ENCODE results near the gene CFAP97.
"Not testable (repeated sequence)": the region's sequence is repeated elsewhere in the genome, so short reads cannot be mapped to it uniquely, and the experiment has no call there.

CFAP97 gene

DNA sequence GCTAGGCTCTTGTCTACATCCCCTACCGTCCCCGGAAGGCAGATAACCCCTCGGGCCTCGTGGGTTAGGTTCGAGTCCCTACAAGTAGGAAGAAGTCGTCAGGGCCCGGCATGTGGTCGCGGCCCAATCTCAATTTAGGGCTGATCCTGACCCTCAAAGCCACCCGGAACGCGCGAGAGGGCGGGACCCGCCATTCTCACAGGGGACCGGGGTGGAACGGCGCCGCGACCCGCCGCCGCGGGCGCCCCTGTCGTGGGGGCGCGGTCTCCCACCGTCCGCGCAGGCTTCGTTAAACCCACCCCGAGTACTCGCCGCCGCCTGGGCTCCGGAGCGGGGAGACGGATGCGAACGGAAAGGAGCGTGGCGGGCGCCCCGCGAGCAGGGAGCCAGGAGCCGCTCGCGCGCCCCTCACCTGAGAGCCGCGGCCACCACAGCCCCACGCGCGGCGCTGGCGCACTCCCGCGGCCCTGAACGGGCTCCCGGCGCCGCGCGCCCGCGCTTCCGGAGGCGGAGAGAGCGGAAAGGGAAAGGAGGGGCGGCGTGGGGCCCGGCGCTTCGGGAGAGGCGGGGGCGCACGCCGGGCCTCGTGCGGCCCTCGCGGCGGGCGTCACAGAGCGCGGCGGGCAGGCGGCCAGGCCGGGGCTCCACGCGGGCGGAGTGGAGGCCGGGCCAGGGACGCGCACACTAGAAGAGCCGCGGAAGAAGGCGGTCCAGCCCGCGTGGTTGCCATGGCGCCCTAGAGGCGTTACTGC lies at the start of gene CFAP97:
Gene CFAP97, minus strand, starts transcription at position 515 of the 752 bp plus-strand sequence. CDS start 12,804 bp downstream, outside the sequence.
- Histone ChIP-seq H3K27me3 (ENCODE audit: insufficient read depth, low read length) (no peaks in the 10 kb centered on the region), H3K4me1 (ENCODE audit: control insufficient read depth, insufficient read depth, low read length, unreplicated experiment) (peaks cover 17% of the 10 kb centered on the region), H2AFZ (ENCODE audit: low read length, unreplicated experiment) (peak within 1 kb of the TSS; percentile 97), H3K79me2 (ENCODE audit: control insufficient read depth, insufficient read depth, low read length, unreplicated experiment) (peaks cover 25% of the 10 kb centered on the region), H3K4me3 (ENCODE audit: low read depth, low read length) (peak within 1 kb of the TSS; percentile 98), H3K36me3 (ENCODE audit: insufficient read depth, low read length) (no peaks in the 10 kb centered on the region), H3K27ac (ENCODE audit: low read depth, low read length) (peak within 1 kb of the TSS; percentile 80)

DNA sequence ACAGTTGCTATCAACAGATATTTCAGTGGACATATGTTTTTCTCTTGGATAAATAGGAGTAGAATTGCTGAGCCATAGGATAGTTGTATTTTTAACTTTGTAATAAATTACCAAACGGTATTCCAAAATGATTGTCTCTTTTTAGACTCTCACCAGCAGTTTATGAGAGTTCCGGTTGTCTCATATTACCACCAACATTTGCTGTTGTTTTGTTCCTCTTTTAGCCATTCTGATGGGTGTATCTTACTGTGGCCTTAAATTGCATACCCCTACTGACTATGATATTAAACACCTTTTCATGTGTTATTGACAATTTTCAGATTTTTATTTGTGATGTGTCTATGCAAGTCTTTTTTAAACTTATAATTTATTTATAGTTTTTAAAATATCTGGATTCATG lies 45.3 kb upstream of the CFAP97 start:
- Histone ChIP-seq H3K79me2 (ENCODE audit: control insufficient read depth, insufficient read depth, low read length, unreplicated experiment) (peaks cover 13% of the 10 kb centered on the region), H3K36me3 (ENCODE audit: insufficient read depth, low read length) (peaks cover 3% of the 10 kb centered on the region), H3K4me3 (ENCODE audit: low read depth, low read length) (no peak overlapping the region), H3K27ac (ENCODE audit: low read depth, low read length) (no peak overlapping the region), H2AFZ (ENCODE audit: low read length, unreplicated experiment) (no peak overlapping the region), H3K27me3 (ENCODE audit: insufficient read depth, low read length) (no peaks in the 10 kb centered on the region), H3K4me1 (ENCODE audit: control insufficient read depth, insufficient read depth, low read length, unreplicated experiment) (peaks cover 21% of the 10 kb centered on the region)

DNA sequence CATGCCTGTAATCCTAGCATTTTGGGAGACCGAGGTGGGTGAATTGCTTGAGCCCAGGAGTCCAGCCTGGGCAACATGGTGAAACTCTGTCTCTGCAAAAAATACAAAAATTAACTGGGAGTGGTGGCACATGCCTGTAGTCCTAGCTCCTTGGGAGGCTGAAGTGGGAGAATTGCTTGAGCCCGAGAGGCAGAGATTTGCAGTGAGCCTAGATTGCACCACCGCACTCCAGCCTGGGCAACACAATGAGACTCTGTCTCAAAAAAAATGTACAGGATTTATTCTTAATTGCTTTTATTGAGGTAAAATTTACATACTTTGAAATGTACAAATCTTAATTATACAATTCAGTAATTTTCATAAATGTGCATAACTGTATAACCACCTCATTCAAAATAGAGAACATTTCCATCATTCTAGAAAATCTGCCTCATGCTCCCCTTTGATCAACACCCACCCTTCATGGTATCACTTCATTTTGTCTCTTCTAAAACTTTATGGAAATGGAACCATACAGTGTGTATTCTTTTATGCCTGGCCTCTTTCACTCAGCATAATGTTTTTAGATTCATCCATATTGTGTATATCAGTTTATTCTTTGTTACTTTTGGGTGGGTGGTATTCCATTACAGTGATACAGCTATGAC lies 44.7 kb upstream of the CFAP97 start:
- peaks cover 18% of the 10 kb centered on the region for H3K79me2 ChIP-seq (ENCODE audit: control insufficient read depth, insufficient read depth, low read length, unreplicated experiment)

DNA sequence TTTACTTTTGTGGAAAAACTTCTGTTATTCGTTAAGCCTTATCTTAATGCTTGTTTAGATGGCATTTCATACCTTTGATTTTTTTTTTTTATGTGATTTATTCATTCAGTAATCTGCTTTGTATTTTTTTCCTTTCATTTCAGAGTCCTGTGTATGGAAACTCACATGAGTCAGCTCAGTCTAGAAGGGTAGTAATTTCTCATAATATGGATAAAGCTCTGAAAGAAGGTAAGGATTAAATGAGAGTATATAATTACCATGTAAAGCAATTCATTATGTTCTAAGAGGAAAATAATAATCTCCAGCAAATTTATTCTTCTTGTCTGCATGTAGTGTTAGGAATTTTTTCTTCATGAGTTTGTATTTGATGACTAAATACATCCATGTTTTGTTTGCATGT lies 43.4 kb upstream of the CFAP97 start:
- H3K79me2 ChIP-seq (ENCODE audit: control insufficient read depth, insufficient read depth, low read length, unreplicated experiment), result peaks cover 27% of the 10 kb centered on the region
- H3K27me3 ChIP-seq (ENCODE audit: insufficient read depth, low read length), result no peaks in the 10 kb centered on the region
- H3K36me3 ChIP-seq (ENCODE audit: insufficient read depth, low read length), result peaks cover 3% of the 10 kb centered on the region; the same call in 1 of the 2 replicates
- H2AFZ ChIP-seq (ENCODE audit: low read length, unreplicated experiment), result no peak overlapping the region
- H3K4me1 ChIP-seq (ENCODE audit: control insufficient read depth, insufficient read depth, low read length, unreplicated experiment), result peaks cover 28% of the 10 kb centered on the region
- H3K27ac ChIP-seq (ENCODE audit: low read depth, low read length), result no peak overlapping the region
- peak overlapping the region; percentile 12; the same call in 1 of the 2 replicates for H3K4me3 ChIP-seq (ENCODE audit: low read depth, low read length)

More for the DNA sequence above, 44.7 kb upstream of the CFAP97 start:
- H3K27ac ChIP-seq (ENCODE audit: low read depth, low read length), result no peak overlapping the region
- H3K4me3 ChIP-seq (ENCODE audit: low read depth, low read length), result no peak overlapping the region
- H3K36me3 ChIP-seq (ENCODE audit: insufficient read depth, low read length), result peaks cover 3% of the 10 kb centered on the region; the same call in 1 of the 2 replicates
- no peaks in the 10 kb centered on the region for H3K27me3 ChIP-seq (ENCODE audit: insufficient read depth, low read length)
- H2AFZ ChIP-seq (ENCODE audit: low read length, unreplicated experiment), result no peak overlapping the region
- peaks cover 20% of the 10 kb centered on the region for H3K4me1 ChIP-seq (ENCODE audit: control insufficient read depth, insufficient read depth, low read length, unreplicated experiment)

DNA sequence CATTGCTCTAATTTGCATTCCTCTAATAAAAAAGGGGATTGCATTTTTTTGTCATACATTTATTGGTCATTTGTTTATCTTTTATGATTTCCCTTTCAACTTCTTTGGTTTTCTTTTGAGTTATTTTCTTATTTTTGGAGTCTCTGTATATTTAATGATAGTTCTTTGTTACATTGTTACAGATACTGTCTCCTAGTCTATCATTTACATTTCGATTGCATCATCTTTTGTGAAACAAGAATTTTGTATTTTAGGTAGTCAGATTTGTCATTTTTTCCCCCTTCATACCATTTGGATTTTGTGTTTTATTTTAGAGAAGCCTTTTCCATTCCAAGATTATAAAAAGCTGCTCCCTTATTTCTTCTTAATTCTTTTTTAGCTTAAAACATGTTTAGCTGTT lies 42.7 kb upstream of the CFAP97 start:
- Histone ChIP-seq H3K27me3 (ENCODE audit: insufficient read depth, low read length) (no peaks in the 10 kb centered on the region), H3K36me3 (ENCODE audit: insufficient read depth, low read length) (peaks cover 8% of the 10 kb centered on the region; the same call in 1 of the 2 replicates), H3K27ac (ENCODE audit: low read depth, low read length) (no peak overlapping the region), H2AFZ (ENCODE audit: low read length, unreplicated experiment) (no peak overlapping the region), H3K4me3 (ENCODE audit: low read depth, low read length) (peak overlapping the region; percentile 12; the same call in 1 of the 2 replicates), H3K79me2 (ENCODE audit: control insufficient read depth, insufficient read depth, low read length, unreplicated experiment) (peaks cover 29% of the 10 kb centered on the region), H3K4me1 (ENCODE audit: control insufficient read depth, insufficient read depth, low read length, unreplicated experiment) (peaks cover 27% of the 10 kb centered on the region)

DNA sequence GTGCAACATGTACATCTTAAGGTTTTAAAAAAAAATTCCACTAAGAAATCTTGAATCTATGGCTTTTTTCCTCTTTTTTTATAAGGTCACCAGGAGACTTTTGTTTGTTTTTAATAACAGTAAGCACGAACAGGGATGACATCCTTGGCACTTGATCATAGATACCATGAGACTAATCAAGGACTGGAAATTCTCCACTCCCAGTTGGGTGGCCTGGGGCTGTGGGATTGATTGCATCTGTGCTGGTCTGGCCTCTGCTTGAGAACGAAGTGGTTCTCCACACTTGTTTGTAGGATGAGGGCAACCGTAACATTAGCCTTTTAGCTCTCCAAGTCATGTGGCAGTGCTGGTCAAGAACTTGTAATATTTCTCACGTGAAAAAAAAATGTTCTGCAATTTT lies 41.0 kb upstream of the CFAP97 start:
- peaks cover 8% of the 10 kb centered on the region; the same call in 1 of the 2 replicates for H3K36me3 ChIP-seq (ENCODE audit: insufficient read depth, low read length)
- peaks cover 24% of the 10 kb centered on the region for H3K4me1 ChIP-seq (ENCODE audit: control insufficient read depth, insufficient read depth, low read length, unreplicated experiment)
- no peaks in the 10 kb centered on the region for H3K27me3 ChIP-seq (ENCODE audit: insufficient read depth, low read length)
- H3K4me3 ChIP-seq (ENCODE audit: low read depth, low read length), result no peak overlapping the region
- no peak overlapping the region for H2AFZ ChIP-seq (ENCODE audit: low read length, unreplicated experiment)
- H3K27ac ChIP-seq (ENCODE audit: low read depth, low read length), result no peak overlapping the region
- peaks cover 29% of the 10 kb centered on the region for H3K79me2 ChIP-seq (ENCODE audit: control insufficient read depth, insufficient read depth, low read length, unreplicated experiment)

DNA sequence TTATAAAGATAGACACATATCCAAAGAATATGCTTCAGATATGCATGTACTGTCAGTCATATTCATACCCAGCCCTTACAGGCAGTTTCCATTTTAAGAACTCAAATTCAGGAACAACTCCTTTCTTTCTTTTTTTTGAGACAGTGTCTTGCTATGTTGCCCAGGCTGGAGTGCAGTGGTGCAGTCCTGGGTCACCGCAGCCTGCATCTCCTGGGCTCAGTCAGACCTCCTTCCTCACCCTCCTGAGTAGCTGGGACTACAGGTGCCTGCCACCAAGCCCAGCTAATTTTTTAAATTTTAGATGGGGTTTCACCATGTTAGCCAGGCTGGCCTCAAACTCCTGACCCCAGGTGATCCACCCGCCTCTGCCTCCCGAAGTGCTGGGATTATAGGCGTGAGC lies 40.1 kb upstream of the CFAP97 start:
- peaks cover 24% of the 10 kb centered on the region for H3K4me1 ChIP-seq (ENCODE audit: control insufficient read depth, insufficient read depth, low read length, unreplicated experiment)
- peaks cover 8% of the 10 kb centered on the region; the same call in 1 of the 2 replicates for H3K36me3 ChIP-seq (ENCODE audit: insufficient read depth, low read length)

DNA sequence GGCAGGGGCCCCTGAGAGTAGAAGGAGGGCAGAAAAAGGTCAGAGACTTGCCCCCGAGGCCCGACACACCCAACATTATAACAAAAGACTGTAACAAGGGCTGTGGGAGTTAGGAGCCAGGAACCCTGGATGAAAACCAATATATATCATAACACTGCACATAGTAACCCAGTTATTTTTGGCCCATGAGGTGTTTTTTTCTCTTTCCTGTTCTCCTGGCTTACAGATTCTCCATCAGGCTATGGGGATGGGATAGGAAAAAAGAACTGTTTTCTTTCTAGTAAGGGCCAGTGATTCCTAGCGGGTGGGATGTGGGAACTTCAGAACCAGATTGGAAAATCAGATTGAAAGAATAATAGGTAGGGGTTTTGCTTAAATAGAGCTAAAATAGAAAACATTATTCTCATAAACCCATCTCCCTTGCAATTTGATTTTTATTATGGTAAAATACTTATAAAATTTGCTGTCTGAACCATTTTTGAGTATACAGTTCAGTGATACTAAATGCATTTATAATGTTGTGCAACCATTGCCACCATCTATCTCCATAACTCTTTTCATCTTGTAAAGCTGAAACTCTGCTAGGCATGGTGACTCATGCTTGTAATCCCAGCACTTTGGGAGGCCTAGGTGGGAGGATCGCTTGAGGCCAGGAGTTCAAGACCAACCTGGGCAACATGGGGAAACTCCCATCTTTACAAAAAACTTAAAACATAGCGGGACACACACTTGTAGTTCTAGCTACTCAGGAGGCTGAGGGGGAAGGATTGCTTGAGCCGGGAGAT lies 39.1 kb upstream of the CFAP97 start:
- H3K4me1 ChIP-seq (ENCODE audit: control insufficient read depth, insufficient read depth, low read length, unreplicated experiment), result peaks cover 34% of the 10 kb centered on the region
- H3K27ac ChIP-seq (ENCODE audit: low read depth, low read length), result peak overlapping the region; percentile 17
- no peaks in the 10 kb centered on the region for H3K27me3 ChIP-seq (ENCODE audit: insufficient read depth, low read length)
- H3K4me3 ChIP-seq (ENCODE audit: low read depth, low read length), result no peak overlapping the region
- no peak overlapping the region for H2AFZ ChIP-seq (ENCODE audit: low read length, unreplicated experiment)
- peaks cover 29% of the 10 kb centered on the region for H3K79me2 ChIP-seq (ENCODE audit: control insufficient read depth, insufficient read depth, low read length, unreplicated experiment)
- 0 out of 2 replicates have a peak, but pooled peaks cover 5% of the 10 kb centered on the region for H3K36me3 ChIP-seq (ENCODE audit: insufficient read depth, low read length)

More for the DNA sequence above, 40.1 kb upstream of the CFAP97 start:
- Histone ChIP-seq H2AFZ (ENCODE audit: low read length, unreplicated experiment) (no peak overlapping the region), H3K27me3 (ENCODE audit: insufficient read depth, low read length) (no peaks in the 10 kb centered on the region), H3K27ac (ENCODE audit: low read depth, low read length) (no peak overlapping the region), H3K4me3 (ENCODE audit: low read depth, low read length) (no peak overlapping the region), H3K79me2 (ENCODE audit: control insufficient read depth, insufficient read depth, low read length, unreplicated experiment) (peaks cover 29% of the 10 kb centered on the region)

DNA sequence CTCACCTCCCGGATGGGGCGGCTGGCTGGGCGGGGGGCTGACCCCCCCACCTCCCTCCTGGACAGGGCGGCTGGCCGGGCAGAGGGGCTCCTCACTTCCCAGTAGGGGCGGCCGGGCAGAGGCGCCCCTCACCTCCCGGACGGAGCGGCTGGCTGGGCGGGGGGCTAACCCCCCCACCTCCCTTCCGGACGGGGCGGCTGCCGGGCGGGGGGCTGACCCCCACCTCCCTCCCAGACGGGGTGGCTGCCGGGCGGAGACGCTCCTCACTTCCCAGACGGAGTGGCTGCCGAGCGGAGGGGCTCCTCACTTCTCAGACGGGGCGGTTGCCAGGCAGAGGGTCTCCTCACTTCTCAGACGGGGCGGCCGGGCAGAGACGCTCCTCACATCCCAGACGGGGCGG lies 36.7 kb upstream of the CFAP97 start:
- not testable (repeated sequence) for H3K27ac ChIP-seq (ENCODE audit: low read depth, low read length); H3K36me3 ChIP-seq (ENCODE audit: insufficient read depth, low read length); H3K4me3 ChIP-seq (ENCODE audit: low read depth, low read length); H2AFZ ChIP-seq (ENCODE audit: low read length, unreplicated experiment); H3K27me3 ChIP-seq (ENCODE audit: insufficient read depth, low read length)
- Histone ChIP-seq H3K4me1 (ENCODE audit: control insufficient read depth, insufficient read depth, low read length, unreplicated experiment) (peaks cover 27% of the 10 kb centered on the region), H3K79me2 (ENCODE audit: control insufficient read depth, insufficient read depth, low read length, unreplicated experiment) (peaks cover 36% of the 10 kb centered on the region)

DNA sequence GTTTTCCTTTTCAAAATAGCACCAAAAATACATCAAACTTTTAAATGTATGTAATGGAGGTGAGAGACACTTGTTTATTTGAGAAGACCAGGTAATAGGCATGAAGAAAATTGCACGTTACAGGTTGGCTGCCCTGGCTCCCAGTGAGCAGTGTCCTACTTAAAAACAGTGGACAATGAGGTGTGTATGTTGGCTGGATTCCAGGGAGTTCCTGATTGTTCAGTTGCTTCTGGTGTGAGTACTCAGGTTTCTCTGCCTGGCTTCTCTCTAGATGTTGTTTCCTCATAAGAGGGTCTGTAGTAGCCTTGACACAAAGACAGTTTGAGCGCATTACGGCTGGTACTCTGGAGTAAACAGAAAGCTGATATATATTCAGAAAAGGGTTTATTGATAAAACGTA lies 35.0 kb upstream of the CFAP97 start:
- H3K27ac ChIP-seq (ENCODE audit: low read depth, low read length), result no peak overlapping the region
- H3K79me2 ChIP-seq (ENCODE audit: control insufficient read depth, insufficient read depth, low read length, unreplicated experiment), result peaks cover 29% of the 10 kb centered on the region
- no peak overlapping the region for H3K4me3 ChIP-seq (ENCODE audit: low read depth, low read length)
- H2AFZ ChIP-seq (ENCODE audit: low read length, unreplicated experiment), result no peak overlapping the region
- peaks cover 35% of the 10 kb centered on the region for H3K4me1 ChIP-seq (ENCODE audit: control insufficient read depth, insufficient read depth, low read length, unreplicated experiment)
- no peaks in the 10 kb centered on the region for H3K27me3 ChIP-seq (ENCODE audit: insufficient read depth, low read length)
- H3K36me3 ChIP-seq (ENCODE audit: insufficient read depth, low read length), result 0 out of 2 replicates have a peak, but pooled peaks cover 5% of the 10 kb centered on the region
